ENCODE measurements around the gene IKZF4. TPM values are rescaled to one million over a fixed set of nuclear protein-coding genes. Genes with fewer than 3 reads are reported as not detected.

Gene IKZF4
- total and polyA plus RNA-seq, 2 donors from 2014 or later: 2.7 to 9.4 TPM

DNA sequence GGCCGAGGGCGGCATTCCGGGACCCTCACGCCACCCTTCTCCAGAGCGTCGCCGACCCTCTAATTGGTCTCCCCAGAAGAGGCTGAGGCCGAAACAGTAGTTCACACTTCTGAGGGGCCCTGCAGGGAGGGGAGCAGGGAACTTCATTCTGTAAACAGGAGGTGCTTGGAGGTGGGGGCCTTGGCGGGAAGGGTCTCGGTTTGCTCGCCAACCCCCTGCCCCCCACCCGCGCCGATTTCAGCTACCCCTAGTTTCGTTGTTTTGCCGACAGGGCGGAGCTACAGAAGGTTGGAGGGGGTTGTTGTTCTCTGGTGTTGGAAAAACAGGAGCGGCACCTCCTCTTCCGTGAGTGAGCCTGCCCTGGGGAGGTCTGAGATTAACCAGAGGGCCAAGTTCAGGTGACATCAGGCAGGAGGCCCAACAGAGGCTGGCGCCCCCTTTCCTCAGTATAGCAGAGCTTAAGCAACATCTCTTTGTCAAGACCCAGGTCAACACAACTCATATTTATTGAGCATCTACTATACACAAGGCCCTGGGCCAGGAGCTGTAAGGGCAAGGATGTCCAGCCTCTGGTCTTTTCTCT lies 59.8 kb downstream of the IKZF4 start:
- Histone ChIP-seq H3K9ac (ENCODE audit: low read length in 3 of 3) (peak overlapping the region; percentile 26 to 84 (median 81)), H3K27ac (ENCODE audit: low read depth in 2 of 2, low read length in 2 of 2) (peak overlapping the region; percentile 82 to 93), H3K4me3 (ENCODE audit: low read length in 3 of 3) (peak overlapping the region; percentile 57 to 79 (median 71)), H3K36me3 (ENCODE audit: control insufficient read depth in 2 of 3, insufficient read depth in 3 of 3, low read length in 3 of 3) (peaks cover 0 to 13% (median 5%) of the 10 kb centered on the region in 3 donors), H3K9me3 (ENCODE audit: control insufficient read depth in 2 of 3, insufficient read depth in 1 of 3, low read length in 3 of 3) (no peaks in the 10 kb centered on the region), H3K4me1 (ENCODE audit: control insufficient read depth in 2 of 3, insufficient read depth in 2 of 3, low read depth in 1 of 3, low read length in 3 of 3) (peaks cover 4 to 13% (median 10%) of the 10 kb centered on the region in 3 donors), H3K27me3 (ENCODE audit: control insufficient read depth, insufficient read depth, low read length) (no peaks in the 10 kb centered on the region)
- FAIRE-seq: no peak
- intact Hi-C loops (cut with DNase I): no loop called here
- TF ChIP-seq, protein P1, sequence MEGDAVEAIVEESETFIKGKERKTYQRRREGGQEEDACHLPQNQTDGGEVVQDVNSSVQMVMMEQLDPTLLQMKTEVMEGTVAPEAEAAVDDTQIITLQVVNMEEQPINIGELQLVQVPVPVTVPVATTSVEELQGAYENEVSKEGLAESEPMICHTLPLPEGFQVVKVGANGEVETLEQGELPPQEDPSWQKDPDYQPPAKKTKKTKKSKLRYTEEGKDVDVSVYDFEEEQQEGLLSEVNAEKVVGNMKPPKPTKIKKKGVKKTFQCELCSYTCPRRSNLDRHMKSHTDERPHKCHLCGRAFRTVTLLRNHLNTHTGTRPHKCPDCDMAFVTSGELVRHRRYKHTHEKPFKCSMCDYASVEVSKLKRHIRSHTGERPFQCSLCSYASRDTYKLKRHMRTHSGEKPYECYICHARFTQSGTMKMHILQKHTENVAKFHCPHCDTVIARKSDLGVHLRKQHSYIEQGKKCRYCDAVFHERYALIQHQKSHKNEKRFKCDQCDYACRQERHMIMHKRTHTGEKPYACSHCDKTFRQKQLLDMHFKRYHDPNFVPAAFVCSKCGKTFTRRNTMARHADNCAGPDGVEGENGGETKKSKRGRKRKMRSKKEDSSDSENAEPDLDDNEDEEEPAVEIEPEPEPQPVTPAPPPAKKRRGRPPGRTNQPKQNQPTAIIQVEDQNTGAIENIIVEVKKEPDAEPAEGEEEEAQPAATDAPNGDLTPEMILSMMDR (IDR thresholded peaks at IDR 0.05; ENCODE audit: borderline replicate concordance, extremely low read depth, insufficient read depth): no peak
- DNase-seq: peak in 4 of 5 donors; percentile 38 to 77 (median 56)

DNA sequence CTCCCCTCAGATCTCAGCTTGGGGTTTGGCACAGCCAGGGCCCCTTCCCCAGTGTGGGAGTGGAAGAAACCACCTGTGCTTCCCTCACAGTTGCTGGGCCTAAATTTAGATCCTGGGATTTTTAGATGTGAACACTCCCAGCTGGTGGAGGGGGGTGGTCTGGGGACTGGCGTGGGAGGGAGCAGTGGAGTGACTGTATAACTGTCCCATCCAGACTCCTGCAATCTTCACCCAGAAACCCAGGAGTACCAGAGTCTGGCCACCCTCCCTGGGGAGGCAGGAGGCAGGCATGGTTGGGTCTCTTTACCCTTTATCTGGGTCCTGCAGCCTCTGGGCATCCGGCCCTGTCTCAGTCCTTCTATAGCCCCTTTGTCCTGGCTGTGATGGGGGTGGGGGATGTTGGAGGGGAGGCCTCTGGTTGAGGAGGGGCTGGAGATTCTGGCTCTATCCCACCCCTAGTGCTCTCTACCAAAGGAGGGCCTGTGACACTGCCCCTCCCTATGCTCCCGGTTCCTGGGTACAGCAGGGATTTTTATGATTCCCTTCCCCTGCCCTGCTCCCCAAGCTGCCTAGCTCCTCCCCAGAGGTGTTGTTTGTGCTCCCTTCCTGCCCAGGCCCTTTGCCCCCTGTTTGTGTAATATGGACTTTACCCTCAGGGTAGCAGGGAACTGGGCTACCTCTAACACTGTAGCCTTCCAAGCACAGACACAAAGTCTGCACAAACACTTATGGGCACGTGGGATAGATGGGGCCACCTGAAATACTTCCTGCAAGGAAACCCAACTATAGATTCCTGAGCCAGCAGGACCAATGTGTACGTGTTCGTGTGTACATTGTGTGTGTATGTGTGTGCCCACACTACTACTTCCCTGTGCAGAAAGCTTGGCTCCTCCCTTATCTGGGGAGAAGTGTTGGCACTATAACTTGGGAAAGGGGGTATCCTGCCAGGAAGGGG lies 60.8 kb downstream of the IKZF4 start:
- Histone ChIP-seq H3K4me1 (ENCODE audit: control insufficient read depth in 2 of 3, insufficient read depth in 2 of 3, low read depth in 1 of 3, low read length in 3 of 3) (peaks cover 4 to 15% (median 13%) of the 10 kb centered on the region in 3 donors), H3K27me3 (ENCODE audit: control insufficient read depth, insufficient read depth, low read length) (no peaks in the 10 kb centered on the region), H3K9me3 (ENCODE audit: control insufficient read depth in 2 of 3, insufficient read depth in 1 of 3, low read length in 3 of 3) (no peaks in the 10 kb centered on the region), H3K36me3 (ENCODE audit: control insufficient read depth in 2 of 3, insufficient read depth in 3 of 3, low read length in 3 of 3) (peaks cover 0 to 15% (median 10%) of the 10 kb centered on the region in 3 donors), H3K9ac (ENCODE audit: low read length in 3 of 3) (peak overlapping the region in 2 of 3 donors; percentile 74 to 84), H3K27ac (ENCODE audit: low read depth in 2 of 2, low read length in 2 of 2) (peak overlapping the region; percentile 82 to 93), H3K4me3 (ENCODE audit: low read length in 3 of 3) (peak overlapping the region; percentile 57 to 79 (median 71))
- TF ChIP-seq, protein P1 (IDR thresholded peaks at IDR 0.05; ENCODE audit: borderline replicate concordance, extremely low read depth, insufficient read depth): no peak
- DNase-seq (peak in 4 of 5 donors; percentile 24 to 67 (median 45)), FAIRE-seq (no peak)
- intact Hi-C loops (cut with DNase I): no loop called here

DNA sequence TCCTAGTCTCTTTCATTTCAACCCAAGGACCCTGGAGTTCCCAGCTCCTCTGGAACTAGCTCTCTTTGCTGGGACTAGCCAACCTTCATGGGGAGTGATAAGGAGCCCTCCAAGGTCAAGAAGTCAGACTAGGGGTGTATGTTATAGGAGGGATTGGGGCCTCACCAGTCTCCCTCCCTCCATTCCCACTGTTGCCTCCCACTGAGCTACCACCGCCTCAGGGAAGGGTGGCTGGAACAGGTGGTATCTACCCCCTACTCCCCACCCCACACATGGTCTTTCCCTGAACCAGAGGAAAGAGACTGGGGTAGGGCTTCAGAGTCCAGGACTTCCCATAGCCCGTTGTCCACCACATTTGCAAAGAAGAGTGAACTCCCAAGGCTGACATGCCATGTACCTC lies 61.5 kb downstream of the IKZF4 start:
- no peak for DNase-seq
- Histone ChIP-seq H3K4me3 (ENCODE audit: low read length in 3 of 3) (peak overlapping the region in 2 of 3 donors; percentile 20 to 79), H3K9ac (ENCODE audit: low read length in 3 of 3) (peak overlapping the region in 1 of 3 donors; percentile 16), H3K27me3 (ENCODE audit: control insufficient read depth, insufficient read depth, low read length) (no peaks in the 10 kb centered on the region), H3K4me1 (ENCODE audit: control insufficient read depth in 2 of 3, insufficient read depth in 2 of 3, low read depth in 1 of 3, low read length in 3 of 3) (peaks cover 4 to 15% (median 13%) of the 10 kb centered on the region in 3 donors), H3K27ac (ENCODE audit: low read depth in 2 of 2, low read length in 2 of 2) (peak overlapping the region; percentile 82 to 93), H3K36me3 (ENCODE audit: control insufficient read depth in 2 of 3, insufficient read depth in 3 of 3, low read length in 3 of 3) (peaks cover 0 to 18% (median 10%) of the 10 kb centered on the region in 3 donors), H3K9me3 (ENCODE audit: control insufficient read depth in 2 of 3, insufficient read depth in 1 of 3, low read length in 3 of 3) (no peaks in the 10 kb centered on the region)
- FAIRE-seq: no peak
- intact Hi-C loops (cut with DNase I): no loop called here
- TF ChIP-seq, protein P1 (IDR thresholded peaks at IDR 0.05; ENCODE audit: borderline replicate concordance, extremely low read depth, insufficient read depth): no peak

All from kidney (tissue), 14 donors.